HUES6 (cell line): Measurements from ENCODE around the gene TTBK1.

ENCODE experiments used
- H3K27ac ChIP-seq: 2 replicates; pipeline ENCODE4 v1.7.0; 2013; ENCODE audit warnings: low read depth, mild to moderate bottlenecking, low read length, inconsistent platforms
- H3K27me3 ChIP-seq: 2 replicates; pipeline ENCODE4 v1.6.1; 2013; ENCODE audit warnings: low read length; ENCODE audit not compliant: control insufficient read depth, insufficient read depth
- H3K36me3 ChIP-seq: 2 replicates; pipeline ENCODE4 v1.6.1; 2013; ENCODE audit warnings: low read length; ENCODE audit not compliant: control insufficient read depth, insufficient read depth
- H3K4me1 ChIP-seq: 2 replicates; pipeline ENCODE4 v1.6.1; 2013; ENCODE audit warnings: low read length; ENCODE audit not compliant: control insufficient read depth, insufficient read depth
- H3K4me3 ChIP-seq: 2 replicates; pipeline ENCODE4 v1.5.1; 2013; ENCODE audit warnings: low read depth, low read length
- H3K9ac ChIP-seq: one replicate; pipeline ENCODE4 v1.6.1; 2013; ENCODE audit warnings: mild to moderate bottlenecking, low read length
- H3K9me3 ChIP-seq: 2 replicates; pipeline ENCODE4 v1.6.1; 2013; ENCODE audit warnings: low read depth, low read length; ENCODE audit not compliant: control insufficient read depth, insufficient read depth

Gene TTBK1

DNA sequence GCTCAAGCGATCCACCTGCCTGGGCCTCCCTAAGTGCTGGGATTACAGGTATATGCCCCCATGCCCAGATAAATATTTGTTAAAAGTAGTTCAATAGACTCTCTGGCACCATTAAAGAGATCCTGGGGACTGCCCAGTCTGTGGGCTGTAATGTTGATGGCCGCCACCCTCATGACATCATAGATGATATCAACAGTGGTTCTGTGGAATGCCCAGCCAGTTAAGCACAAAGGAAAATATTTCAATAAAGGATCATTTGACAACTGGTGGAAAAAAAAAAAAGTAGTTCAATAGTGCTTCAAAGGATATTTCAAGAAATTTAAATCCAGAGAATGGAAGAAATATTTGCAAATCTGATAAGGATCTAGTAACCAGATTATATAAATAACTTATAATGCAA is 66.9 kb downstream of the TTBK1 start:
- Histone ChIP-seq H3K36me3 (0 out of 2 replicates have a peak, but pooled peaks cover 3% of the 10 kb centered on the region), H3K9ac (no peak overlapping the region), H3K27me3 (0 out of 2 replicates have a peak, but pooled peaks cover 6% of the 10 kb centered on the region), H3K27ac (no peak overlapping the region), H3K4me3 (no peak overlapping the region), H3K9me3 (no peaks in the 10 kb centered on the region), H3K4me1 (peaks cover 17% of the 10 kb centered on the region)

DNA sequence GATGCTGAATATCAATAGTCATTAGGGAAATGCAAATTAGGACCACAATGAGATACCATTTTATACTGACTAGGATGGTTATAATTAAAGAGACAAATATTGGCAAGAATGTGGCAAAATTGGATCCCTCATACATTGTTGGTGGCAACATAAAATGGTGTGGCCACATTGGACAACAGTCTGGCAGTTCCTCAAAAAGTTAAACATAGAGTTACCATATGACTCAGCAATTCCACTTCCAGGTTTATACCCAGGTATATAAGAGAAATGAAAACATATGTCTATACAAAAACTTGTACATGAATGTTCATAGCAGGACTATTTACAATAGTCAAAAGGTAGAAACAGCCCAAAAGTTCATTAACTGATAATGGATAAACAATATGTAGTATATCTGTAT is 67.3 kb downstream of the TTBK1 start:
- H3K9ac ChIP-seq: no peak overlapping the region
- peaks cover 17% of the 10 kb centered on the region for H3K4me1 ChIP-seq
- H3K4me3 ChIP-seq: no peak overlapping the region
- H3K36me3 ChIP-seq: 0 out of 2 replicates have a peak, but pooled peaks cover 3% of the 10 kb centered on the region
- H3K27me3 ChIP-seq: 0 out of 2 replicates have a peak, but pooled peaks cover 6% of the 10 kb centered on the region
- no peak overlapping the region for H3K27ac ChIP-seq
- no peaks in the 10 kb centered on the region for H3K9me3 ChIP-seq

GRCh38 chr6:43311666-43312065 is 68.4 kb downstream of the TTBK1 start:
- no peak overlapping the region for H3K27ac ChIP-seq
- no peaks in the 10 kb centered on the region for H3K9me3 ChIP-seq
- no peak overlapping the region for H3K9ac ChIP-seq
- no peak overlapping the region for H3K4me3 ChIP-seq
- 0 out of 2 replicates have a peak, but pooled peaks cover 6% of the 10 kb centered on the region for H3K27me3 ChIP-seq
- H3K4me1 ChIP-seq: peaks cover 17% of the 10 kb centered on the region
- H3K36me3 ChIP-seq: no peaks in the 10 kb centered on the region

- no peaks in the 10 kb centered on the region for H3K36me3 ChIP-seq
- H3K9me3 ChIP-seq: no peaks in the 10 kb centered on the region
- H3K4me1 ChIP-seq: peaks cover 17% of the 10 kb centered on the region
- no peak overlapping the region for H3K27ac ChIP-seq
- no peak overlapping the region for H3K4me3 ChIP-seq
- no peak overlapping the region for H3K9ac ChIP-seq
- no peaks in the 10 kb centered on the region for H3K27me3 ChIP-seq
Observed at GRCh38 chr6:43313813-43314212, 70.5 kb downstream of the TTBK1 start.

DNA sequence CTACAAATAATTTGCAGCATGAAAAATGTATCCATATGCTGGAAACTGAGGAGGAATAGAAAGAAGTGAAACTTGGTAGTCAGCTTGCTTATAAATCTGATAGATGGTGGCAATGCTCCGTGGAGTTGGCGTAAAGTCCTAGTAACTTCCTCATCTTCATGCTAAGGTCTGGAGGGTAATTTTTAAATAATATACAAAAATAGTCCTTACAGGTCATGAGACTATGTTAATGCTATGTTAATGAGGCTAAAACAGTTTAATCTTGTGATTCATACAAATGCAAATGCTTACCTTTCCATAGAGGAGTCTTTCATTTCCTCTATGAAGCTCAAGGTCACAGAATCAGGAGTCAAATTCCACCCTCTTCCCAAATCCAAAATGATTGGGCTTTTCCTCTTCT is 74.7 kb downstream of the TTBK1 start:
- Histone ChIP-seq H3K4me1 (peaks cover 12% of the 10 kb centered on the region; the same call in 1 of the 2 replicates), H3K9ac (no peak overlapping the region), H3K27ac (no peak overlapping the region), H3K36me3 (no peaks in the 10 kb centered on the region), H3K27me3 (no peaks in the 10 kb centered on the region), H3K9me3 (no peaks in the 10 kb centered on the region), H3K4me3 (no peak overlapping the region)

- H3K27ac ChIP-seq: no peak overlapping the region
- H3K4me3 ChIP-seq: no peak overlapping the region
- H3K9ac ChIP-seq: no peak overlapping the region
- no peaks in the 10 kb centered on the region for H3K9me3 ChIP-seq
- no peaks in the 10 kb centered on the region for H3K4me1 ChIP-seq
- H3K36me3 ChIP-seq: no peaks in the 10 kb centered on the region
- H3K27me3 ChIP-seq: no peaks in the 10 kb centered on the region
Observed at GRCh38 chr6:43325876-43326275, 82.6 kb downstream of the TTBK1 start.

DNA sequence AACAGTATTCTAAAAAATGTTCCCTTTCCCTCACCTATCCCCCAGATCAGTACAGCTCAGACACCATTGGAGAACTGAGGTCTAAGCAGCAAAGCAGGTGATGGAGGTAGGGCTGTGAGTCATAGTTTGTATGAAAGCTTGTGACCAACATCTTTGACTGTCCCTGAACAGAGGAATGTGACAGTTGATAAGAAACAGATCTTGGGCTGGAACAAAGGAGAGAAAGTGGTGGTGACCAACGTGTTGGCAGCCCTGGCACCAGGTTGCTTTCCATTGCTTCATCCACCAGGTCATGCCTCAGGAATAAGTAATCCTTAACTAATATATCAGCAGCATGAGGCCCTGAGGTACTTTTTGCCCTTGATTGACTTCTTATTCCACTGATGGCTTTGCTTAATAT is 85.2 kb downstream of the TTBK1 start:
- H3K9ac ChIP-seq: no peak overlapping the region
- H3K9me3 ChIP-seq: no peaks in the 10 kb centered on the region
- H3K27ac ChIP-seq: no peak overlapping the region
- H3K27me3 ChIP-seq: no peaks in the 10 kb centered on the region
- H3K36me3 ChIP-seq: no peaks in the 10 kb centered on the region
- no peaks in the 10 kb centered on the region for H3K4me1 ChIP-seq
- H3K4me3 ChIP-seq: no peak overlapping the region

DNA sequence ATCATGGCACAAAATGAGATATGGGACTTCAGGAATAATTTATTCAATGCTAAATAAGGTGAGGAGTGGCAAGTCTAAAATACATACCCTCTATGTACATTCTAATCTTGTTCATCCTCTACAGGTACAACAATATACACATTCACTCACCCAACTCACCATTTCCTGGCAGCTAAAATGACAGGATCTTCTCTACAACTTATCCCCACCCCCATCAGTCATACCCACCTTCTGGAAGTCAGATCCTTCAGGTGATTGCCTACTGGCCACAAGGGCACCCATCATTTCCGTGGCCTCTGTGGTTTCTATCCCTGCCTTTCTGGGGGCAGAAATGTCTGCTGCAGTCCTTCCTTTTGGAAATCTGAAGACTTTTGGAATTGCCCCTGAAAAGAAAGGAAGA is 88.2 kb downstream of the TTBK1 start:
- Histone ChIP-seq H3K27ac (no peak overlapping the region), H3K4me3 (no peak overlapping the region), H3K9ac (no peak overlapping the region)

DNA sequence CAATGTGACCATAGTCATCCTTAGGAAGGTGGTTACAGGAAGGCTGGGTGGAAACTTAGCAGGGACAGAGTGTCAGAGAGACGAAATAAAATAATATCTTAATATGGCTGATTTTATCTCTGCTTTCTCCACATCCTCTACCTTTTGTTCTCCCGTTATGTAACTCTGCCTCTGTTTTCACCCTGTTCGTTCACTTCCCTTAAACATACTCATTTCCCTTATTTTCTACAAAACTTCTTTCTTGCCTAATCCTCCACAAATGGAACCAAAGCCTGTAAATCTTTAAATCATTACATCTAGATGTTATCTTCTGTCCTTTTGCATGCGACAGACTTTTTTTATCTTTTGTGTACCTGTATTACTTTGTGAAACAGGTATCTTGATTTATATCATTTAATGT is 88.6 kb downstream of the TTBK1 start:
- Histone ChIP-seq H3K9me3 (no peaks in the 10 kb centered on the region), H3K27ac (no peak overlapping the region), H3K4me3 (no peak overlapping the region), H3K27me3 (no peaks in the 10 kb centered on the region), H3K9ac (no peak overlapping the region), H3K36me3 (peaks cover under 1% of the 10 kb centered on the region), H3K4me1 (peaks cover 4% of the 10 kb centered on the region; the same call in 1 of the 2 replicates)

More for the DNA sequence above, 88.2 kb downstream of the TTBK1 start:
- no peaks in the 10 kb centered on the region for H3K27me3 ChIP-seq
- no peaks in the 10 kb centered on the region for H3K9me3 ChIP-seq
- H3K36me3 ChIP-seq: no peaks in the 10 kb centered on the region; the same call in 1 of the 2 replicates
- H3K4me1 ChIP-seq: peaks cover 4% of the 10 kb centered on the region; the same call in 1 of the 2 replicates

GRCh38 chr6:43334466-43335095 is 91.3 kb downstream of the TTBK1 start:
- no peak overlapping the region for H3K4me3 ChIP-seq
- peaks cover 26% of the 10 kb centered on the region for H3K36me3 ChIP-seq
- H3K9ac ChIP-seq: no peak overlapping the region
- no peak overlapping the region for H3K27ac ChIP-seq
- peaks cover 4% of the 10 kb centered on the region; the same call in 1 of the 2 replicates for H3K4me1 ChIP-seq
- no peaks in the 10 kb centered on the region for H3K27me3 ChIP-seq
- no peaks in the 10 kb centered on the region for H3K9me3 ChIP-seq

GRCh38 chr6:43335469-43335868 is 92.2 kb downstream of the TTBK1 start:
- Histone ChIP-seq H3K9ac (no peak overlapping the region), H3K9me3 (no peaks in the 10 kb centered on the region), H3K36me3 (peaks cover 35% of the 10 kb centered on the region), H3K27ac (no peak overlapping the region), H3K4me3 (no peak overlapping the region), H3K4me1 (peaks cover 4% of the 10 kb centered on the region; the same call in 1 of the 2 replicates), H3K27me3 (no peaks in the 10 kb centered on the region)
